Suprapubic skin (tissue), 4 donors: ENCODE measurements around the gene PLA2G4F.

Experiments used
- CTCF ChIP-seq, 2 donors: fragments of 200-600 bp in 1 of 2; fragments of 450-650 bp in 1 of 2; sonication (generic) in 1 of 2; IDR thresholded peaks; one replicate each; pipeline ENCODE4 v1.5.1; 2016 to 2019; ENCODE audit warnings: antibody characterized with exemption in 2 of 2, mild to moderate bottlenecking in 1 of 2, moderate library complexity in 1 of 2
- EP300 ChIP-seq: sonication (generic); formaldehyde crosslinking; IDR thresholded peaks from one replicate; pipeline ENCODE4 v1.6.1; 2017; ENCODE audit warnings: antibody characterized with exemption
- POLR2A ChIP-seq, 2 donors: fragments of 450-650 bp; IDR thresholded peaks; one replicate each; pipeline ENCODE4 v1.6.1; 2017; ENCODE audit warnings: antibody characterized with exemption in 2 of 2, mild to moderate bottlenecking in 2 of 2, moderate library complexity in 2 of 2
- POLR2AphosphoS5 ChIP-seq, 3 donors: sonication (generic); formaldehyde crosslinking; IDR thresholded peaks; one replicate each; pipeline ENCODE4 v1.6.1; 2017; ENCODE audit warnings: antibody characterized with exemption in 3 of 3

GRCh38 chr15:42130246-42130986 is 26.0 kb downstream of the PLA2G4F start:
- TF ChIP-seq POLR2AphosphoS5 (IDR thresholded peaks at IDR 0.05) (no peak), CTCF (IDR thresholded peaks at IDR 0.05) (no peak), POLR2A (IDR thresholded peaks at IDR 0.05) (no peak), EP300 (no peak)
